Trophoblast cell (in vitro differentiated cells and primary cell): ENCODE results near the gene DLX6.

Source experiments
- DNase-seq, 2 donors: peaks; one replicate each; pipeline ENCODE4 v3.0.0-alpha.2; 2016
- H2AFZ ChIP-seq: 2 replicates; pipeline ENCODE4 v1.6.1; 2013; ENCODE audit warnings: low read length, moderate library complexity, mild to moderate bottlenecking; ENCODE audit not compliant: insufficient read depth, poor library complexity
- H2AK5ac ChIP-seq: 2 replicates; pipeline ENCODE4 v1.6.1; 2013; ENCODE audit warnings: mild to moderate bottlenecking, low read length
- H2BK120ac ChIP-seq: 2 replicates; pipeline ENCODE4 v1.6.1; 2013; ENCODE audit warnings: low read length, mild to moderate bottlenecking, moderate library complexity; ENCODE audit not compliant: insufficient read depth, poor library complexity
- H2BK12ac ChIP-seq: 2 replicates; pipeline ENCODE4 v1.6.1; 2013; ENCODE audit warnings: mild to moderate bottlenecking, low read length, moderate library complexity
- H2BK5ac ChIP-seq: 2 replicates; pipeline ENCODE4 v1.6.1; 2013; ENCODE audit warnings: low read length, low read depth, moderate library complexity, mild to moderate bottlenecking; ENCODE audit not compliant: poor library complexity
- H3K14ac ChIP-seq: 2 replicates; pipeline ENCODE4 v1.6.1; 2013; ENCODE audit warnings: mild to moderate bottlenecking, low read length
- H3K18ac ChIP-seq: 2 replicates; pipeline ENCODE4 v1.6.1; 2013; ENCODE audit warnings: mild to moderate bottlenecking, low read length
- H3K23ac ChIP-seq: 2 replicates; pipeline ENCODE4 v1.6.1; 2013; ENCODE audit warnings: low read length
- H3K27ac ChIP-seq: 2 replicates; pipeline ENCODE4 v1.5.1; 2013; ENCODE audit warnings: low read depth, mild to moderate bottlenecking, inconsistent platforms, low read length, moderate library complexity
- H3K27me3 ChIP-seq: 2 replicates; pipeline ENCODE4 v1.6.1; 2013; ENCODE audit warnings: inconsistent platforms, mild to moderate bottlenecking, low read length, moderate library complexity; ENCODE audit not compliant: insufficient read depth
- H3K36me3 ChIP-seq, 2 experiments: 1 replicate in 1 of 2; 2 replicates in 1 of 2; pipeline ENCODE4 v1.6.1; 2013; ENCODE audit warnings: low read length in 2 of 2, mild to moderate bottlenecking in 2 of 2, moderate library complexity in 1 of 2; ENCODE audit not compliant: insufficient read depth in 2 of 2, control insufficient read depth in 1 of 2
- H3K4ac ChIP-seq: 2 replicates; pipeline ENCODE4 v1.6.1; 2013; ENCODE audit warnings: low read depth, mild to moderate bottlenecking, low read length, moderate library complexity
- H3K4me1 ChIP-seq, 2 experiments: 1 replicate in 1 of 2; 2 replicates in 1 of 2; pipeline ENCODE4 v1.6.1; 2013; ENCODE audit warnings: low read length in 2 of 2, mild to moderate bottlenecking in 2 of 2, moderate library complexity in 1 of 2; ENCODE audit not compliant: insufficient read depth in 2 of 2, control insufficient read depth in 1 of 2
- H3K4me2 ChIP-seq: 2 replicates; pipeline ENCODE4 v1.6.1; 2013; ENCODE audit warnings: inconsistent platforms, mild to moderate bottlenecking, low read length, moderate library complexity
- H3K4me3 ChIP-seq: 2 replicates; pipeline ENCODE4 v1.5.1; 2013; ENCODE audit warnings: mild to moderate bottlenecking, low read depth, low read length, inconsistent platforms
- H3K79me1 ChIP-seq: one replicate; pipeline ENCODE4 v1.6.1; 2013; ENCODE audit warnings: low read length
- H3K79me2 ChIP-seq: 2 replicates; pipeline ENCODE4 v1.6.1; 2013; ENCODE audit warnings: low read length, mild to moderate bottlenecking; ENCODE audit not compliant: control insufficient read depth, insufficient read depth, poor library complexity
- H3K9ac ChIP-seq: 2 replicates; pipeline ENCODE4 v1.6.1; 2013; ENCODE audit warnings: mild to moderate bottlenecking, low read length
- H3K9me3 ChIP-seq: 2 replicates; pipeline ENCODE4 v1.6.1; 2013; ENCODE audit warnings: low read depth, mild to moderate bottlenecking, control low read depth, inconsistent platforms, low read length; ENCODE audit not compliant: insufficient read depth
- H4K12ac ChIP-seq: 2 replicates; pipeline ENCODE4 v1.6.1; 2013; ENCODE audit warnings: low read depth, mild to moderate bottlenecking, low read length, moderate library complexity
- H4K8ac ChIP-seq: 2 replicates; pipeline ENCODE4 v1.6.1; 2013; ENCODE audit warnings: low read depth, mild to moderate bottlenecking, low read length, moderate library complexity
- H4K91ac ChIP-seq: one replicate; pipeline ENCODE4 v1.6.1; 2013; ENCODE audit warnings: low read depth, mild to moderate bottlenecking, low read length, moderate library complexity
- WGBS: extraction: QIAGEN DNeasy Blood & Tissue Kit; methylation state at CpG from one replicate; pipeline ENCODE4 v1.1.7; 2013; ENCODE audit warnings: missing lambda C conversion rate; ENCODE audit not compliant: insufficient read length, insufficient coverage; ENCODE audit errors: extremely low coverage; 5-methylcytosine and 5-hydroxymethylcytosine counted together

DLX6 gene

DNA sequence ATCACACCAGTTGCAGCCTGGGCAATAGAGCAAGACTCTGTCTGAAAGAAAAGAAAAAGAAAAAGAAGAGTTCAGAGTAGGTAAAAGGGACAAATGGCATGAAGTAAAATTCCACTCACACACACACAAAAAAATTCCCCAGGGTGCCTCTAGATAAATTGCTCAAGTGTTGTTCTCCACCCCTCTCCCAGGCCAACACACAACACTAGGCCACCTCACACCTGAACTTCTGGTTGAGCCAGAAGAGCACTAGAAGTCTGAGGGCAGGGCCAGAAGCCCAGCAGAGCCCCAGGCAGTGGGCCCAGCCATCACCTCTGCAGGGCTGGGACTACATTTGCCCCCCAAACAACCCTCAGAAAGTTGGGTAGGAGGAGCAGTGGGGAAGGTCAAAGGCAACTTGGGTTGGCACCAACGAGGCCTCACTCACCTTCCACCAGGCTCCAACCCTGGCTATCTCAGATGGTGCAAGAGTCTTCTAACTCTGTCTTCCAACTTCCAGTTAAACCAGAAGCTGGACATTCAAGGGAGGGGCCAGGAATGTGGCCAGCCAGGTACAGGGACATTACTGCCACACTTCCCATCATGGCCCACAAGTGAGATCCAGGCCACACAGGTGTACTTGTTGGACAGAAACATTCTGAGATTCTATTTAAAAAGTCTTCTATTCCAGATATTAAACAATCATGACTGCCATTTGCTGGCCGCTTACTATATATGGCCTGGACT, 25.6 kb upstream of the DLX6 start:
- no peak overlapping the region for H2AFZ ChIP-seq
- H3K9me3 ChIP-seq = no peaks in the 10 kb centered on the region
- no peak overlapping the region for H3K4ac ChIP-seq
- H3K4me2 ChIP-seq = no peak overlapping the region
- H2BK120ac ChIP-seq = no peak overlapping the region
- no peak overlapping the region for H2AK5ac ChIP-seq
- H2BK12ac ChIP-seq = no peak overlapping the region
- no peaks in the 10 kb centered on the region for H3K27me3 ChIP-seq
- no peak overlapping the region for H3K23ac ChIP-seq
- no peak overlapping the region for H3K9ac ChIP-seq
- H3K27ac ChIP-seq = no peak overlapping the region
- H3K14ac ChIP-seq = no peak overlapping the region
- H3K36me3 ChIP-seq = no peaks in the 10 kb centered on the region
- peak overlapping the region; percentile 65 for H4K91ac ChIP-seq
- no peak overlapping the region for H2BK5ac ChIP-seq
- H3K79me1 ChIP-seq = no peaks in the 10 kb centered on the region
- H3K79me2 ChIP-seq = no peaks in the 10 kb centered on the region
- no peak overlapping the region for H4K8ac ChIP-seq
- peak; percentile 95 to 98 for DNase-seq
- peak overlapping the region; percentile 36 for H4K12ac ChIP-seq
- no CpG with 5 or more reads among the region's 2 CpGs for WGBS
- H3K18ac ChIP-seq = no peak overlapping the region
- peaks cover 0 to 4% of the 10 kb centered on the region in 2 experiments for H3K4me1 ChIP-seq
- no peak overlapping the region for H3K4me3 ChIP-seq

DNA sequence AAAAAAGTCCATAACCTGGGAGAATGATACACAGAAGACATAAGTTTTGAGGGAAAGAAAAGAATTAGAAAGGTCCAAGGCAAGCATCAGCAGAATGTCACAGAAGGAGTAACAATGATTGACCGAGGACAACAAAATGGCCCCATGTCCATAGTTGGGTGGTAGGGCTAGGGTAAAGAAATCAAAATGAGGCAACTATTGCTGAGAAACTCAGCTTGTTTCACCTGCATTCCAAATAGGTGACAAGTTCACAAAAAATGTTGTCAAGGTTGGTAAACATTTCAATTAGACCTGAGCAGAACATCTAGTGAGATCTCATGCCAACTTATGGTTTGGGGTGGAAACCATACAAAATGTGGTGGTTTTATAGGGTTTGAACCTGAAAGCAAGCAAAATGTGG, 22.8 kb upstream of the DLX6 start:
- Histone ChIP-seq H3K4me1 (peaks cover 0 to 4% of the 10 kb centered on the region in 2 experiments), H4K8ac (no peak overlapping the region), H3K79me2 (no peaks in the 10 kb centered on the region), H4K91ac (no peak overlapping the region), H3K9me3 (no peaks in the 10 kb centered on the region), H3K4ac (no peak overlapping the region), H2AFZ (no peak overlapping the region), H3K4me3 (no peak overlapping the region), H3K27ac (no peak overlapping the region), H2AK5ac (no peak overlapping the region), H3K4me2 (no peak overlapping the region), H2BK5ac (no peak overlapping the region), H3K23ac (no peak overlapping the region), H3K9ac (no peak overlapping the region), H3K79me1 (no peaks in the 10 kb centered on the region), H3K36me3 (no peaks in the 10 kb centered on the region), H2BK12ac (no peak overlapping the region), H3K18ac (no peak overlapping the region), H3K14ac (no peak overlapping the region), H3K27me3 (no peaks in the 10 kb centered on the region), H4K12ac (no peak overlapping the region), H2BK120ac (no peak overlapping the region)
- DNase-seq = peak in 1 of 2 donors; percentile 74
- no CpG with 5 or more reads among the region's 1 CpG for WGBS

DNA sequence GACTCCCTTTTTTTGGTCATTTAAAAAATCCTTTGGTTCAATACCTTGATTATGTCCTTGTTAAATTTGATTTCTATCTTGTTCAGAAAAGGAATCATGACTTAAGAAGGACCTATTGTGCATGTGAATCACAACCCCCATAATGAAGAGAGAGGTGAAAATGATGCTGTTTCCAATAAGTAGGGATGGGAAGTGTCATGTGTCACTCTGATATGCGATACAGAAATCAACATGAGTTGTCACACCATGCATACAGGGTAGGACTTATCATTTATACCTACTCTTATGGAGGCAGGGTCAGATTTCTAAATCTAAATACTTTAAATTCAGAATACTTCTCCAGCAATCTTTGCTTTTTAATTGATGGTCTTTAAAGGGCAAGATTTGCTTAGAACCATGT, 19.4 kb upstream of the DLX6 start:
- Histone ChIP-seq H3K36me3 (no peaks in the 10 kb centered on the region), H3K4me2 (no peak overlapping the region), H3K9ac (no peak overlapping the region), H4K8ac (no peak overlapping the region), H2BK120ac (no peak overlapping the region), H3K79me2 (no peaks in the 10 kb centered on the region), H4K12ac (no peak overlapping the region), H3K79me1 (no peaks in the 10 kb centered on the region), H2AK5ac (no peak overlapping the region), H3K4ac (no peak overlapping the region), H3K27ac (no peak overlapping the region), H3K4me3 (no peak overlapping the region), H3K18ac (no peak overlapping the region), H2BK5ac (no peak overlapping the region), H3K27me3 (peaks cover 9% of the 10 kb centered on the region), H3K9me3 (no peaks in the 10 kb centered on the region), H3K4me1 (peaks cover 2 to 5% of the 10 kb centered on the region in 2 experiments), H3K23ac (no peak overlapping the region), H3K14ac (no peak overlapping the region), H2BK12ac (no peak overlapping the region), H2AFZ (no peak overlapping the region), H4K91ac (no peak overlapping the region)
- no peak for DNase-seq
- WGBS = no CpG with 5 or more reads among the region's 1 CpG

DNA sequence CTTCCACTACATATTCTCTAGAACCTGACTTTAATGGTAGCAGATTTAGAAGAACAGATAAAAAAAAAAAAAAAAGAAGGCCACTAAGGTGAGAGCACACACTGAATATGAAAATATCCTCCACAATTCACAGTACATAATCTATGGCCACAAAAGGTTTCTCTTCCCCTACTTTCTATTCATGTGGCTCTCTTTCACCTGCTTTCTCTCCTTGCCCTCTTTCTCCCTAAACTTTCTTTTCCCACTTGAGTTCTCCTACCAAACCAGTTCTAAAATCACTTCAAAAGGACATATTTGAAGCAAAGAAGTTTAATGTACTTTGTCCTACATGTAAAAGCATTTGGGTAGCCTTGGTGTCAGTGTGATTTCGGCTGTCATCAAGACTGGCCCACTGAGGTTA, 18.5 kb upstream of the DLX6 start:
- H3K23ac ChIP-seq = no peak overlapping the region

More for the DNA sequence above, 18.5 kb upstream of the DLX6 start:
- no peak overlapping the region for H3K27ac ChIP-seq
- no peaks in the 10 kb centered on the region for H3K79me1 ChIP-seq
- no peak overlapping the region for H3K4ac ChIP-seq
- H4K91ac ChIP-seq = no peak overlapping the region
- no peaks in the 10 kb centered on the region for H3K36me3 ChIP-seq
- H4K12ac ChIP-seq = no peak overlapping the region
- no peaks in the 10 kb centered on the region for H3K79me2 ChIP-seq
- H3K27me3 ChIP-seq = peaks cover 12% of the 10 kb centered on the region
- H4K8ac ChIP-seq = no peak overlapping the region
- no peak overlapping the region for H2BK12ac ChIP-seq
- no peak overlapping the region for H2AFZ ChIP-seq
- H3K18ac ChIP-seq = no peak overlapping the region
- no peak overlapping the region for H3K4me3 ChIP-seq
- H2AK5ac ChIP-seq = no peak overlapping the region
- no peak overlapping the region for H3K9ac ChIP-seq
- no peak overlapping the region for H2BK120ac ChIP-seq
- H3K14ac ChIP-seq = no peak overlapping the region
- no peak overlapping the region for H3K4me2 ChIP-seq
- H3K4me1 ChIP-seq = peaks cover 2 to 5% of the 10 kb centered on the region in 2 experiments
- no peaks in the 10 kb centered on the region for H3K9me3 ChIP-seq
- no CpG with 5 or more reads among the region's 1 CpG for WGBS
- DNase-seq = no peak
- no peak overlapping the region for H2BK5ac ChIP-seq
